H1 (cell line): ENCODE results near the gene MCAT. TPM values are rescaled to one million over a fixed set of nuclear protein-coding genes. Genes with fewer than 3 reads are reported as not detected.

Experiments used
- CHD7 ChIP-seq: fragments of 300-600 bp; sonication (generic); IDR thresholded peaks from 2 replicates; pipeline ENCODE4 v1.7.1; 2012; ENCODE audit warnings: low read length, moderate library complexity, mild to moderate bottlenecking, inconsistent platforms; ENCODE audit not compliant: insufficient replicate concordance
- EP300 ChIP-seq, 2 experiments: IDR thresholded peaks; 1 replicate in 1 of 2; 2 replicates in 1 of 2; pipeline ENCODE4 v1.6.1; 2011 to 2012; ENCODE audit warnings: low read depth in 2 of 2, low read length in 2 of 2, mild to moderate bottlenecking in 2 of 2, borderline replicate concordance in 1 of 2, inconsistent platforms in 1 of 2, moderate library complexity in 1 of 2
- JUN ChIP-seq: IDR thresholded peaks from 2 replicates; pipeline ENCODE4 v1.6.1; 2011; ENCODE audit warnings: low read depth, mild to moderate bottlenecking, improper control_type of control experiment, low read length
- MAX ChIP-seq: IDR thresholded peaks from 2 replicates; pipeline ENCODE4 v1.6.1; 2012; ENCODE audit warnings: inconsistent platforms
- SIRT6 ChIP-seq: IDR thresholded peaks from one replicate; pipeline ENCODE4 v1.7.1; 2012; ENCODE audit warnings: low read length, inconsistent platforms
- SP1 ChIP-seq: IDR thresholded peaks from 2 replicates; pipeline ENCODE4 v1.6.1; 2011; ENCODE audit warnings: low read depth, low read length
- SP2 ChIP-seq: IDR thresholded peaks from 2 replicates; pipeline ENCODE4 v1.6.1; 2012; ENCODE audit warnings: mild to moderate bottlenecking, low read length, inconsistent platforms
- polyA plus RNA-seq, 7 experiments: library from polyadenylated mRNA; depleted of rRNA in 3 of 7; stranded (reverse) in 5 of 7; unstranded in 2 of 7; fragments of >200 nt in 5 of 7; fragments of 200-250 nt in 2 of 7; gene quantifications; 1 replicate in 5 of 7; 2 replicates in 1 of 7; 4 replicates in 1 of 7; pipeline versions ENCODE4 v1.2.1 to v1.2.3, GENCODE V29; 2011 to 2013; ENCODE audit warnings: missing spikeins in 2 of 7, mixed read lengths in 2 of 7
- total RNA-seq: library from RNA; stranded (reverse); fragmentation: NEBNext Ultra II Directional; extraction: Animal tissue kit (Norgen Biotek cat#: 25700); gene quantifications from 2 replicates; pipeline ENCODE4 v1.2.1, GENCODE V29; 2021

Gene MCAT
- total and polyA plus RNA-seq, 2 of the 8 experiments (the other 6 are each of a cell fraction or from before 2014, with no cell fraction given): 15.8 to 17.4 TPM

- TF ChIP-seq SIRT6 (no peak), EP300 (IDR thresholded peaks at IDR 0.05; ENCODE audit: borderline replicate concordance in 1 of 2, low read depth in 2 of 2, low read length in 2 of 2) (no peak), SP1 (no peak), MAX (no peak), SP2 (no peak), JUN (no peak), CHD7 (no peak)
These were observed 13.5 kb downstream of the MCAT start (continued) for GRCh38 chr22:43129426-43130425.
